Endothelial cell of umbilical vein (primary cell): ENCODE results near the gene DNAJC4. TPM values are rescaled to one million over a fixed set of nuclear protein-coding genes. Genes with fewer than 3 reads are reported as not detected.
A peak's percentile ranks its signal among the peaks of the same experiment; 100 is the strongest.

Experiments used
- BruUV-seq: library from RNA; stranded (reverse); fragments of 400-500 nt; replicated peaks from 2 replicates; lab custom pipeline; 2021; lab: Mats Ljungman, UMichigan
- CTCF ChIA-PET: fragments of 300-600, 350-600 bp; sonication (Branson Sonifier 250); formaldehyde crosslinking; loops from one replicate; lab custom pipeline; 2021; ENCODE audit warnings: antibody characterized with exemption, inconsistent platforms; lab: Charles Lee
- POLR2A ChIA-PET: fragments of 300-600, 350-600 bp; sonication (Branson Sonifier 250); formaldehyde crosslinking; loops from one replicate; lab custom pipeline; 2021; ENCODE audit warnings: antibody characterized with exemption, inconsistent platforms; lab: Charles Lee
- DNase-seq: peaks from one replicate; pipeline ENCODE4 v3.0.0-alpha.2; 2011; ENCODE audit warnings: low read depth, low spot score
- FAIRE-seq: peaks from 2 replicates; lab custom pipeline; 2011; peaks lifted over from hg19 to GRCh38; lab: Jason Lieb, UNC
- H2AFZ ChIP-seq: 2 replicates; pipeline ENCODE4 v1.6.0; 2012; ENCODE audit warnings: low read depth, low read length, control low read depth, inconsistent platforms
- H3K27ac ChIP-seq: 2 replicates; pipeline ENCODE4 v1.5.1; 2011; ENCODE audit warnings: low read depth, mild to moderate bottlenecking, control low read depth, low read length, moderate library complexity; ENCODE audit not compliant: insufficient read depth
- H3K27me3 ChIP-seq, 2 experiments: 2 replicates each; pipeline versions ENCODE4 v1.6.0 to v1.6.1; 2011; ENCODE audit warnings: low read length in 2 of 2, mixed read lengths in 1 of 2; ENCODE audit not compliant: control insufficient read depth in 2 of 2, insufficient read depth in 2 of 2
- H3K36me3 ChIP-seq, 2 experiments: 2 replicates in 1 of 2; 3 replicates in 1 of 2; pipeline ENCODE4 v1.5.1; 2011; ENCODE audit warnings: low read length in 2 of 2, mild to moderate bottlenecking in 1 of 2, moderate library complexity in 1 of 2; ENCODE audit not compliant: control insufficient read depth in 2 of 2, insufficient read depth in 2 of 2; ENCODE audit errors: extremely low read depth in 1 of 2
- H3K4me1 ChIP-seq: 3 replicates; pipeline ENCODE4 v1.5.1; 2011; ENCODE audit warnings: mild to moderate bottlenecking, low read length; ENCODE audit not compliant: control insufficient read depth, insufficient read depth; ENCODE audit errors: extremely low read depth
- H3K4me2 ChIP-seq: 2 replicates; pipeline ENCODE4 v1.6.1; 2011; ENCODE audit warnings: low read length, control low read depth, mixed read lengths; ENCODE audit not compliant: insufficient read depth
- H3K4me3 ChIP-seq, 3 experiments: fragments of 200-600 bp in 1 of 3; sonication (generic), shearing (Covaris generic) in 1 of 3; replicated peaks in 1 of 3; 2 replicates each; pipeline ENCODE4 v1.5.1; 2011 to 2016; ENCODE audit warnings: control low read depth in 3 of 3, low read length in 3 of 3, mild to moderate bottlenecking in 2 of 3, inconsistent platforms in 1 of 3, low read depth in 1 of 3, moderate library complexity in 1 of 3; ENCODE audit not compliant: insufficient read depth in 1 of 3
- H3K79me2 ChIP-seq: 2 replicates; pipeline ENCODE4 v1.6.0; 2012; ENCODE audit warnings: low read length, inconsistent platforms; ENCODE audit not compliant: control insufficient read depth, insufficient read depth
- H3K9ac ChIP-seq: replicated peaks from 2 replicates; pipeline ENCODE3; 2011; ENCODE audit warnings: low read length, control low read depth; ENCODE audit not compliant: insufficient read depth; ENCODE audit errors: extremely low read depth
- H3K9me1 ChIP-seq: replicated peaks from 3 replicates; pipeline ENCODE4 v1.6.0; 2011; ENCODE audit warnings: mild to moderate bottlenecking, low read length; ENCODE audit not compliant: control insufficient read depth, insufficient read depth; ENCODE audit errors: extremely low read depth
- H3K9me3 ChIP-seq: replicated peaks from 2 replicates; pipeline ENCODE4 v1.5.1; 2012; ENCODE audit warnings: low read length, inconsistent platforms; ENCODE audit not compliant: control insufficient read depth, insufficient read depth
- H4K20me1 ChIP-seq: replicated peaks from 2 replicates; pipeline ENCODE3; 2011; ENCODE audit warnings: mild to moderate bottlenecking, low read length; ENCODE audit not compliant: control insufficient read depth, insufficient read depth; ENCODE audit errors: extremely low read depth
- EZH2 ChIP-seq: IDR thresholded peaks from 2 replicates; pipeline ENCODE4 v1.6.1; 2012; ENCODE audit warnings: borderline replicate concordance, low read depth, mild to moderate bottlenecking, moderate library complexity, low read length, inconsistent platforms; ENCODE audit not compliant: severe bottlenecking
- FOS ChIP-seq: IDR thresholded peaks from 2 replicates; pipeline ENCODE4 v1.6.1; 2011; ENCODE audit warnings: mild to moderate bottlenecking, low read length, moderate library complexity, borderline replicate concordance; ENCODE audit not compliant: insufficient read depth
- GATA2 ChIP-seq: IDR thresholded peaks from 2 replicates; pipeline ENCODE4 v1.7.0; 2011; ENCODE audit warnings: low read depth, mild to moderate bottlenecking, moderate library complexity, mixed read lengths, low read length; ENCODE audit not compliant: insufficient read length, insufficient read depth
- JUN ChIP-seq: IDR thresholded peaks from 2 replicates; pipeline ENCODE4 v1.6.1; 2011; ENCODE audit warnings: borderline replicate concordance, low read depth; ENCODE audit not compliant: insufficient read length, insufficient read depth
- MAX ChIP-seq: IDR thresholded peaks from 2 replicates; pipeline ENCODE4 v1.6.1; 2011; ENCODE audit not compliant: insufficient read depth, insufficient read length
- MYC ChIP-seq: IDR thresholded peaks from one replicate; pipeline ENCODE4 v1.6.1; 2011; ENCODE audit warnings: mild to moderate bottlenecking, low read depth, low read length
- POLR2A ChIP-seq: IDR thresholded peaks from 2 replicates; pipeline ENCODE4 v1.6.1; 2012; ENCODE audit warnings: low read depth, mild to moderate bottlenecking, control low read depth, low read length
- POLR2AphosphoS5 ChIP-seq: IDR thresholded peaks from 2 replicates; pipeline ENCODE4 v1.6.1; 2012; ENCODE audit warnings: low read depth, mild to moderate bottlenecking, control low read depth, low read length, moderate library complexity; ENCODE audit not compliant: insufficient read depth
- dilution Hi-C: fragments of 300-500 bp; cut with MboI; formaldehyde crosslinking; loops from one replicate; pipeline ENCODE4 v1.15.0; 2019; ENCODE audit warnings: low sequenced_read_pairs; ENCODE audit not compliant: extremely low pct_ligation_motif_present
- intact Hi-C: fragments of 100-400 bp; cut with micrococcal nuclease; formaldehyde crosslinking; loops from one replicate; pipeline ENCODE4 v1.10.0; 2022
- polyA plus RNA-seq, 4 experiments: library from polyadenylated mRNA; depleted of rRNA in 3 of 4; stranded (reverse) in 3 of 4; unstranded in 1 of 4; fragments of >200 nt; gene quantifications; 2 replicates each; pipeline versions ENCODE4 v1.2.1 to v1.2.3, GENCODE V29; 2011 to 2012; ENCODE audit warnings: missing spikeins in 1 of 4
- total RNA-seq: library from RNA; stranded (reverse); gene quantifications from 2 replicates; pipeline ENCODE4 v1.2.3, GENCODE V29; 2021
- TF ChIP-seq, protein P1 (sequence below), 2 donors: IDR thresholded peaks; 1 replicate in 1 of 2; 2 replicates in 1 of 2; pipeline ENCODE4 v1.5.1; 2011; ENCODE audit warnings: low read length in 2 of 2, mild to moderate bottlenecking in 2 of 2, moderate library complexity in 2 of 2, control low read depth in 1 of 2, inconsistent platforms in 1 of 2, low read depth in 1 of 2; ENCODE audit not compliant: insufficient read depth in 1 of 2; ENCODE audit errors: extremely low read depth in 1 of 2

The DNAJC4 gene
- total and polyA plus RNA-seq, 2 donors (not counting 3 experiments of a cell fraction or from before 2014, with no cell fraction given): 23.5 to 41.2 TPM

DNA sequence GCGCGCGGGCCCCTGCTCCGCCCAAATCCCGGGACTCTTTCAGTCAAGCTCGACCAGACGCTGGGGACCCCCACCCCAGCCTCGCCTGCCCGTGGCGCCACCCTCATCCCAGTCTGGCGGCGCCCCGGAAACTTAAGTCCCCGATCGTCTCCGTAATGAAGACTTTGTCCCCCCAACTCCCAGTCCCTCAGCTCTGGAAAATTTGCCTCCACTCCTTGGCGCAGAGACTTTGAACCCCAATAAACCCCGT, 21.3 kb downstream of the DNAJC4 start:
- Histone ChIP-seq H3K27me3 (no peaks in the 10 kb centered on the region), H3K27ac (peak overlapping the region; percentile 49), H3K9me3 (no peaks in the 10 kb centered on the region), H3K36me3 (peaks cover under 1 to 15% of the 10 kb centered on the region in 2 experiments), H3K9me1 (no peaks in the 10 kb centered on the region), H3K79me2 (peaks cover 32% of the 10 kb centered on the region), H3K4me2 (peak overlapping the region; percentile 86), H4K20me1 (no peaks in the 10 kb centered on the region), H3K9ac (peak overlapping the region; percentile 65), H3K4me1 (peaks cover 30% of the 10 kb centered on the region), H3K4me3 (peak overlapping the region; percentile 80 to 93 (median 80)), H2AFZ (peak overlapping the region; percentile 23)
- DNase-seq (peak; percentile 21), FAIRE-seq (no peak)
- ChIA-PET CTCF (interaction anchor here (0.7 to 4.7 kb wide), 9 partner anchors 9 to 103 kb away, joined by 3 to 60 read pairs (median 10); partner anchors contain the start of genes CATSPERZ, FERMT3 and PRDX5), POLR2A (no interaction called here)
- no peak for TF ChIP-seq MYC
- no peak for TF ChIP-seq POLR2AphosphoS5
- no peak for TF ChIP-seq GATA2
- no peak for TF ChIP-seq JUN
- TF ChIP-seq FOS: no peak
- TF ChIP-seq, protein P1, sequence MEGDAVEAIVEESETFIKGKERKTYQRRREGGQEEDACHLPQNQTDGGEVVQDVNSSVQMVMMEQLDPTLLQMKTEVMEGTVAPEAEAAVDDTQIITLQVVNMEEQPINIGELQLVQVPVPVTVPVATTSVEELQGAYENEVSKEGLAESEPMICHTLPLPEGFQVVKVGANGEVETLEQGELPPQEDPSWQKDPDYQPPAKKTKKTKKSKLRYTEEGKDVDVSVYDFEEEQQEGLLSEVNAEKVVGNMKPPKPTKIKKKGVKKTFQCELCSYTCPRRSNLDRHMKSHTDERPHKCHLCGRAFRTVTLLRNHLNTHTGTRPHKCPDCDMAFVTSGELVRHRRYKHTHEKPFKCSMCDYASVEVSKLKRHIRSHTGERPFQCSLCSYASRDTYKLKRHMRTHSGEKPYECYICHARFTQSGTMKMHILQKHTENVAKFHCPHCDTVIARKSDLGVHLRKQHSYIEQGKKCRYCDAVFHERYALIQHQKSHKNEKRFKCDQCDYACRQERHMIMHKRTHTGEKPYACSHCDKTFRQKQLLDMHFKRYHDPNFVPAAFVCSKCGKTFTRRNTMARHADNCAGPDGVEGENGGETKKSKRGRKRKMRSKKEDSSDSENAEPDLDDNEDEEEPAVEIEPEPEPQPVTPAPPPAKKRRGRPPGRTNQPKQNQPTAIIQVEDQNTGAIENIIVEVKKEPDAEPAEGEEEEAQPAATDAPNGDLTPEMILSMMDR (IDR thresholded peaks at IDR 0.05; ENCODE audit: extremely low read depth in 1 of 2, insufficient read depth in 1 of 2, low read depth in 1 of 2, low read length in 2 of 2): no peak
- no peak for TF ChIP-seq POLR2A
- TF ChIP-seq MAX: no peak
- TF ChIP-seq EZH2: no peak
- intact Hi-C loops: loop anchor here (1.0 kb wide), 4 partner anchors 12 to 50 kb away; partner anchors contain the start of gene GPR137
- dilution Hi-C loops: no loop called here
- TSS peak; percentile 7 for BruUV-seq
